HCT116 (cell line): Measurements from ENCODE around the gene GOLIM4. TPM values are rescaled to one million over a fixed set of nuclear protein-coding genes. Genes with fewer than 3 reads are reported as not detected.

ENCODE experiments used
- ATAC-seq: fragments of 200-7000 bp; cut with Tn5 transposase; 2 replicates; pipeline ENCODE4 v1.9.1; 2020; ENCODE audit warnings: mild to moderate bottlenecking, moderate library complexity
- BruUV-seq: library from RNA; stranded (reverse); fragments of 400-500 nt; replicated peaks from 2 replicates; lab custom pipeline; 2021; lab: Mats Ljungman, UMichigan
- CTCF ChIA-PET: fragments of 300-600 bp; sonication (Branson Sonifier 250); formaldehyde crosslinking; loops from one replicate; lab custom pipeline; 2021; ENCODE audit warnings: antibody characterized with exemption; lab: Charles Lee
- POLR2A ChIA-PET: fragments of 300-600, 350-600 bp; sonication (Branson Sonifier 250); formaldehyde crosslinking; loops from one replicate; lab custom pipeline; 2021; ENCODE audit warnings: antibody characterized with exemption; lab: Charles Lee
- RAD21 ChIA-PET, 2 experiments: fragments of 300-600 bp; sonication (Branson Sonifier 250); formaldehyde crosslinking; loops; one replicate each; lab custom pipeline; 2023; ENCODE audit warnings: low total read pairs in 2 of 2; ENCODE audit not compliant: uncharacterized antibody in 2 of 2, unreplicated experiment in 2 of 2, low non-redundant PET in 1 of 2; lab: Charles Lee
- DNase-seq: peaks from one replicate; pipeline ENCODE4 v3.0.0-alpha.2; 2010; ENCODE audit warnings: low read depth, low spot score
- H2AFZ ChIP-seq: fragments of 200-600 bp; shearing (Covaris generic), sonication (generic); 2 replicates; pipeline ENCODE4 v1.6.1; 2017; ENCODE audit warnings: low read depth, mixed run types, mixed read lengths, antibody characterized with exemption, low read length; ENCODE audit not compliant: poor library complexity, severe bottlenecking
- H3K27ac ChIP-seq: 2 replicates; pipeline ENCODE4 v1.5.1; 2012; ENCODE audit warnings: low read depth, low read length
- H3K27me3 ChIP-seq: fragments of 200-600 bp; sonication (generic); 2 replicates; pipeline ENCODE4 v1.6.1; 2016; ENCODE audit warnings: mixed run types, low read length, mixed read lengths; ENCODE audit not compliant: insufficient read depth
- H3K36me3 ChIP-seq, 2 experiments: fragments of 200-500 bp in 1 of 2; fragments of 200-600 bp in 1 of 2; sonication (Bioruptor generic) in 1 of 2; sonication (generic) in 1 of 2; 2 replicates each; pipeline versions ENCODE4 v1.5.1 to v1.6.1; 2014 to 2016; ENCODE audit warnings: low read length in 2 of 2, inconsistent platforms in 1 of 2, mixed read lengths in 1 of 2, mixed run types in 1 of 2; ENCODE audit not compliant: insufficient read depth in 2 of 2, control insufficient read depth in 1 of 2
- H3K4me1 ChIP-seq, 2 experiments: fragments of 200-600 bp in 1 of 2; sonication (generic) in 1 of 2; 2 replicates each; pipeline versions ENCODE4 v1.5.1 to v1.6.1; 2012 to 2017; ENCODE audit warnings: low read length in 2 of 2, inconsistent platforms in 1 of 2, mild to moderate bottlenecking in 1 of 2, mixed read lengths in 1 of 2, mixed run types in 1 of 2, moderate library complexity in 1 of 2; ENCODE audit not compliant: insufficient read depth in 2 of 2, control insufficient read depth in 1 of 2
- H3K4me2 ChIP-seq: fragments of 200-600 bp; sonication (generic); 2 replicates; pipeline ENCODE4 v1.6.1; 2017; ENCODE audit warnings: mixed run types, low read length, mixed read lengths
- H3K4me3 ChIP-seq, 2 experiments: fragments of 200-600 bp in 1 of 2; sonication (generic) in 1 of 2; replicated peaks in 1 of 2; 2 replicates each; pipeline ENCODE4 v1.5.1; 2011 to 2016; ENCODE audit warnings: low read length in 2 of 2, control low read depth in 1 of 2, low read depth in 1 of 2, mild to moderate bottlenecking in 1 of 2, mixed read lengths in 1 of 2, mixed run types in 1 of 2
- H3K79me2 ChIP-seq: fragments of 200-600 bp; sonication (generic); 2 replicates; pipeline ENCODE4 v1.6.1; 2017; ENCODE audit warnings: mild to moderate bottlenecking, mixed run types, low read length, moderate library complexity, mixed read lengths; ENCODE audit not compliant: insufficient read depth
- H3K9ac ChIP-seq: fragments of 200-600 bp; sonication (generic); 2 replicates; pipeline ENCODE4 v1.6.1; 2016; ENCODE audit warnings: low read length, mixed read lengths
- H3K9me2 ChIP-seq: fragments of 200-600 bp; sonication (generic), shearing (Covaris generic); 2 replicates; pipeline ENCODE4 v1.6.1; 2017; ENCODE audit warnings: mixed run types, mild to moderate bottlenecking, moderate library complexity; ENCODE audit not compliant: insufficient read depth
- H3K9me3 ChIP-seq, 2 experiments: fragments of 200-500 bp in 1 of 2; fragments of 200-600 bp in 1 of 2; sonication (Bioruptor generic) in 1 of 2; sonication (generic) in 1 of 2; 2 replicates each; pipeline ENCODE4 v1.6.1; 2014 to 2017; ENCODE audit warnings: low read length in 2 of 2, mixed read lengths in 2 of 2, inconsistent platforms in 1 of 2, low read depth in 1 of 2, mild to moderate bottlenecking in 1 of 2, mixed run types in 1 of 2, moderate library complexity in 1 of 2; ENCODE audit not compliant: control insufficient read depth in 1 of 2, insufficient read depth in 1 of 2
- H4K20me1 ChIP-seq: fragments of 200-600 bp; sonication (generic), shearing (Covaris generic); 2 replicates; pipeline ENCODE4 v1.6.1; 2017; ENCODE audit warnings: mixed run types, mild to moderate bottlenecking, moderate library complexity; ENCODE audit not compliant: insufficient read depth
- ATF3 ChIP-seq: IDR thresholded peaks from 2 replicates; pipeline ENCODE4 v1.6.1; 2012
- CBX3 ChIP-seq: IDR thresholded peaks from 2 replicates; pipeline ENCODE4 v1.6.1; 2012; ENCODE audit warnings: low read depth
- CEBPB ChIP-seq: IDR thresholded peaks from 2 replicates; pipeline ENCODE4 v1.6.1; 2012; ENCODE audit warnings: low read depth
- EGR1 ChIP-seq: IDR thresholded peaks from 2 replicates; pipeline ENCODE4 v1.6.1; 2012; ENCODE audit warnings: low read depth
- ELF1 ChIP-seq: IDR thresholded peaks from 2 replicates; pipeline ENCODE4 v1.6.1; 2012; ENCODE audit warnings: low read depth, borderline replicate concordance
- EZH2phosphoT487 ChIP-seq: fragments of 200-600 bp; IDR thresholded peaks from 2 replicates; pipeline ENCODE4 v1.6.1; 2018; ENCODE audit warnings: antibody characterized with exemption, borderline replicate concordance
- FOSL1 ChIP-seq: IDR thresholded peaks from 2 replicates; pipeline ENCODE4 v1.6.1; 2012; ENCODE audit warnings: low read depth
- JUND ChIP-seq: IDR thresholded peaks from 2 replicates; pipeline ENCODE4 v1.6.1; 2012
- MAX ChIP-seq: IDR thresholded peaks from 2 replicates; pipeline ENCODE4 v1.6.1; 2012
- POLR2AphosphoS5 ChIP-seq: IDR thresholded peaks from 2 replicates; pipeline ENCODE4 v1.6.1; 2011; ENCODE audit warnings: mild to moderate bottlenecking, low read depth, low read length, moderate library complexity
- RAD21 ChIP-seq: IDR thresholded peaks from 2 replicates; pipeline ENCODE4 v1.6.1; 2012; ENCODE audit warnings: low read depth, mild to moderate bottlenecking
- SIN3A ChIP-seq: IDR thresholded peaks from 2 replicates; pipeline ENCODE4 v1.6.1; 2012; ENCODE audit warnings: low read depth
- SP1 ChIP-seq: IDR thresholded peaks from 2 replicates; pipeline ENCODE4 v1.6.1; 2012; ENCODE audit warnings: low read depth
- SRF ChIP-seq: IDR thresholded peaks from 2 replicates; pipeline ENCODE4 v1.6.1; 2012; ENCODE audit warnings: low read depth
- TCF7L2 ChIP-seq: IDR thresholded peaks from 2 replicates; pipeline ENCODE4 v1.7.0; 2011; ENCODE audit warnings: borderline replicate concordance, inconsistent platforms; ENCODE audit not compliant: insufficient read depth, insufficient read length; ENCODE audit errors: extremely low read depth
- YY1 ChIP-seq: IDR thresholded peaks from 2 replicates; pipeline ENCODE4 v1.6.1; 2011; ENCODE audit warnings: low read length, low read depth, moderate library complexity, mild to moderate bottlenecking; ENCODE audit not compliant: insufficient replicate concordance; ENCODE audit errors: extremely low read depth
- ZBTB33 ChIP-seq: IDR thresholded peaks from 2 replicates; pipeline ENCODE4 v1.6.1; 2011; ENCODE audit warnings: mild to moderate bottlenecking, low read length, moderate library complexity; ENCODE audit not compliant: insufficient replicate concordance; ENCODE audit errors: extremely low read depth
- ZFX ChIP-seq: fragments of 450-650 bp; IDR thresholded peaks from 2 replicates; pipeline ENCODE4 v1.6.1; 2017
- ZNF274 ChIP-seq: fragments of 200-500 bp; sonication (Bioruptor generic); IDR thresholded peaks from 2 replicates; pipeline ENCODE4 v1.6.1; 2014; ENCODE audit warnings: mild to moderate bottlenecking, low read depth, low read length, inconsistent platforms
- intact Hi-C: fragments of 100-400 bp; cut with micrococcal nuclease; formaldehyde crosslinking; loops from 2 replicates; pipeline ENCODE4 v1.10.0; 2022
- total RNA-seq: library from RNA; stranded (reverse); gene quantifications from one replicate; pipeline ENCODE4 v1.2.1, GENCODE V29; 2021; ENCODE audit not compliant: unreplicated experiment

The GOLIM4 gene
- total RNA-seq, 1 experiment from 2014 or later: 10.6 TPM

- DNase-seq (no peak), ATAC-seq (no peak)
- intact Hi-C loops: no loop called here
- ChIA-PET CTCF (no interaction called here), POLR2A (no interaction called here), RAD21 (no interaction called here)
- H3K27ac ChIP-seq: no peak overlapping the region
- no peak for TF ChIP-seq ZFX
- TF ChIP-seq ELF1: no peak
- no peak for TF ChIP-seq TCF7L2
- no peak for TF ChIP-seq EGR1
- no peak for TF ChIP-seq YY1
- TF ChIP-seq ZNF274: no peak
- no peak for TF ChIP-seq EZH2phosphoT487
- no peak for TF ChIP-seq SRF
- no peak for TF ChIP-seq POLR2AphosphoS5
- no peak for TF ChIP-seq SIN3A
- TF ChIP-seq SP1: no peak
- no peak for TF ChIP-seq CBX3
- TF ChIP-seq RAD21: no peak
- no peaks in the 10 kb centered on the region for H4K20me1 ChIP-seq
- no peak overlapping the region for H3K9ac ChIP-seq
- H3K27me3 ChIP-seq: no peaks in the 10 kb centered on the region
- no peaks in the 10 kb centered on the region for H3K9me2 ChIP-seq
- no peak overlapping the region for H3K4me3 ChIP-seq
- no peak overlapping the region for H2AFZ ChIP-seq
- H3K4me2 ChIP-seq: no peak overlapping the region
- H3K79me2 ChIP-seq: no peaks in the 10 kb centered on the region
- no peaks in the 10 kb centered on the region for H3K9me3 ChIP-seq
- H3K36me3 ChIP-seq: no peaks in the 10 kb centered on the region
- BruUV-seq: no TSS peak
- no peaks in the 10 kb centered on the region for H3K4me1 ChIP-seq
Measured at GRCh38 chr3:167978486-167978885, 117.2 kb downstream of the GOLIM4 start.

GRCh38 chr3:167978071-167978470 is 117.7 kb downstream of the GOLIM4 start:
- Histone ChIP-seq H2AFZ (no peak overlapping the region), H3K4me2 (no peak overlapping the region), H3K79me2 (no peaks in the 10 kb centered on the region), H4K20me1 (no peaks in the 10 kb centered on the region), H3K9ac (no peak overlapping the region), H3K9me3 (no peaks in the 10 kb centered on the region), H3K36me3 (no peaks in the 10 kb centered on the region), H3K27me3 (no peaks in the 10 kb centered on the region), H3K4me3 (no peak overlapping the region), H3K9me2 (no peaks in the 10 kb centered on the region), H3K4me1 (no peaks in the 10 kb centered on the region), H3K27ac (no peak overlapping the region)
- ATAC-seq (no peak), DNase-seq (no peak)
- POLR2A ChIA-PET: no interaction called here
- intact Hi-C loops: no loop called here
- BruUV-seq: no TSS peak
- CTCF ChIA-PET: no interaction called here
- RAD21 ChIA-PET: no interaction called here
- TF ChIP-seq ZBTB33 (no peak), TCF7L2 (no peak), MAX (no peak), FOSL1 (no peak), SRF (no peak), ATF3 (no peak), CEBPB (no peak), JUND (no peak), EZH2phosphoT487 (no peak), ZNF274 (no peak)
